SJCRH30 (cell line): Measurements from ENCODE around the gene ZNF775. TPM values are rescaled to one million over a fixed set of nuclear protein-coding genes. Genes with fewer than 3 reads are reported as not detected.

ENCODE experiments used
- total RNA-seq: library from RNA; depleted of rRNA; stranded (reverse); fragments of >200 nt; shearing (Covaris generic); gene quantifications from 2 replicates; pipeline ENCODE4 v1.2.3, GENCODE V29; 2014; rRNA removed

ZNF775 gene
- total RNA-seq, 1 experiment from 2014 or later, result 9.5 TPM

Other genes starting within 250 kb of the ZNF775 start
- not detected in 2 replicates for gene LRRC61, start 56.0 kb upstream of the ZNF775 start, total RNA-seq
- gene ACTR3C, start 55.8 kb upstream of the ZNF775 start, total RNA-seq, result 1.7 and 4.6 TPM in 2 replicates
- gene RARRES2, start 37.7 kb upstream of the ZNF775 start, total RNA-seq, result 68.1 and 89.7 TPM in 2 replicates
- 174 and 183 TPM in 2 replicates for gene REPIN1, start 10.5 kb upstream of the ZNF775 start, total RNA-seq
- not detected in 2 replicates for gene GIMAP8, start 71.3 kb downstream of the ZNF775 start, total RNA-seq
- not detected in 2 replicates for gene GIMAP7, start 135.5 kb downstream of the ZNF775 start, total RNA-seq
- gene GIMAP4, start 188.1 kb downstream of the ZNF775 start, total RNA-seq, result not detected in 2 replicates